HEK293 (cell line): ENCODE measurements around the gene CTDSPL2.

Experiments
- CTCF ChIP-seq: fragments of 450-650 bp; formaldehyde crosslinking; IDR thresholded peaks from 2 replicates; pipeline ENCODE4 v1.5.1; 2016; ENCODE audit warnings: missing biosample characterization, missing genetic modification characterization
- GLI4 ChIP-seq: fragments of 450-650 bp; formaldehyde crosslinking; IDR thresholded peaks from 2 replicates; pipeline ENCODE4 v1.5.1; 2016; ENCODE audit warnings: missing biosample characterization, missing genetic modification characterization
- KLF16 ChIP-seq: fragments of 450-650 bp; formaldehyde crosslinking; IDR thresholded peaks from 2 replicates; pipeline ENCODE4 v1.5.1; 2017; ENCODE audit warnings: missing biosample characterization, missing genetic modification characterization
- PATZ1 ChIP-seq: fragments of 450-650 bp; formaldehyde crosslinking; IDR thresholded peaks from 2 replicates; pipeline ENCODE4 v1.5.1; 2016; ENCODE audit warnings: missing biosample characterization, missing genetic modification characterization
- SETDB1 ChIP-seq: IDR thresholded peaks from one replicate; pipeline ENCODE4 v1.6.1; 2017; ENCODE audit warnings: mild to moderate bottlenecking, low read length, moderate library complexity, mixed read lengths; ENCODE audit not compliant: insufficient read length
- SP2 ChIP-seq: fragments of 450-650 bp; formaldehyde crosslinking; IDR thresholded peaks from 2 replicates; pipeline ENCODE4 v1.5.1; 2016; ENCODE audit warnings: missing biosample characterization, missing genetic modification characterization
- YY1 ChIP-seq: fragments of 450-650 bp; formaldehyde crosslinking; IDR thresholded peaks from 2 replicates; pipeline ENCODE4 v1.5.1; 2018; ENCODE audit warnings: missing biosample characterization, missing genetic modification characterization
- ZBTB10 ChIP-seq: fragments of 450-650 bp; formaldehyde crosslinking; IDR thresholded peaks from 2 replicates; pipeline ENCODE4 v1.5.1; 2016; ENCODE audit warnings: missing biosample characterization, missing genetic modification characterization
- ZBTB44 ChIP-seq: fragments of 450-650 bp; IDR thresholded peaks from 2 replicates; pipeline ENCODE4 v1.5.1; 2018; ENCODE audit warnings: missing biosample characterization, mild to moderate bottlenecking, missing genetic modification characterization
- ZFP3 ChIP-seq: fragments of 450-650 bp; formaldehyde crosslinking; IDR thresholded peaks from 2 replicates; pipeline ENCODE4 v1.5.1; 2016; ENCODE audit warnings: low read depth, missing biosample characterization, missing genetic modification characterization
- ZNF138 ChIP-seq: fragments of 450-650 bp; formaldehyde crosslinking; IDR thresholded peaks from 2 replicates; pipeline ENCODE4 v1.5.1; 2016; ENCODE audit warnings: missing biosample characterization, missing genetic modification characterization, borderline replicate concordance
- ZNF23 ChIP-seq: fragments of 450-650 bp; formaldehyde crosslinking; IDR thresholded peaks from 2 replicates; pipeline ENCODE4 v1.5.1; 2016; ENCODE audit warnings: missing biosample characterization, missing genetic modification characterization, borderline replicate concordance
- ZNF785 ChIP-seq: fragments of 450-650 bp; formaldehyde crosslinking; IDR thresholded peaks from 2 replicates; pipeline ENCODE4 v1.5.1; 2016; ENCODE audit warnings: missing biosample characterization, missing genetic modification characterization

- TF ChIP-seq ZNF785 (tag by site-specific recombination) (no peak), CTCF (tag by site-specific recombination) (no peak), PATZ1 (tag by site-specific recombination) (no peak), KLF16 (tag by site-specific recombination) (no peak), ZBTB10 (no peak), ZNF138 (no peak), YY1 (no peak), GLI4 (no peak), ZBTB44 (tag by site-specific recombination) (no peak), SP2 (tag by site-specific recombination) (no peak), ZFP3 (tag by site-specific recombination) (no peak), SETDB1 (no peak), ZNF23 (tag by site-specific recombination) (no peak)
Observed at GRCh38 chr15:44537735-44538240, 110.4 kb downstream of the CTDSPL2 start.
